PC-3 (cell line): ENCODE measurements around the gene NCEH1. TPM values are rescaled to one million over a fixed set of nuclear protein-coding genes. Genes with fewer than 3 reads are reported as not detected.

ENCODE experiments used
- ATAC-seq: fragments of 200-7000 bp; cut with Tn5 transposase; 2 replicates; pipeline ENCODE4 v1.9.1; 2020; ENCODE audit warnings: mild to moderate bottlenecking, moderate library complexity
- BruUV-seq: library from RNA; stranded (reverse); fragments of 400-500 nt; replicated peaks from 2 replicates; lab custom pipeline; 2021; lab: Mats Ljungman, UMichigan
- CTCF ChIA-PET: fragments of 300-600 bp; sonication (Branson Sonifier 250); formaldehyde crosslinking; loops from one replicate; lab custom pipeline; 2022; ENCODE audit warnings: antibody characterized with exemption; lab: Charles Lee
- POLR2A ChIA-PET: fragments of 300-600 bp; sonication (Branson Sonifier 250); formaldehyde crosslinking; loops from one replicate; lab custom pipeline; 2022; ENCODE audit warnings: antibody characterized with exemption; ENCODE audit not compliant: unreplicated experiment; lab: Charles Lee
- DNase-seq: peaks from one replicate; pipeline ENCODE4 v3.0.0-alpha.2; 2015
- H2AFZ ChIP-seq: fragments of 300-600 bp; sonication (generic); 2 replicates; pipeline ENCODE4 v1.6.0; 2016; ENCODE audit warnings: antibody characterized with exemption, low read length
- H3F3A ChIP-seq: fragments of 300-600 bp; sonication (generic); one replicate; pipeline ENCODE4 v1.6.0; 2017; ENCODE audit warnings: antibody characterized with exemption, low read length, control low read depth, mild to moderate bottlenecking; ENCODE audit not compliant: unreplicated experiment
- H3K27ac ChIP-seq: fragments of 300-600 bp; sonication (generic); 2 replicates; pipeline ENCODE4 v1.5.1; 2016; ENCODE audit warnings: mild to moderate bottlenecking, low read length
- H3K27me3 ChIP-seq: fragments of 300-600 bp; sonication (generic); 2 replicates; pipeline ENCODE4 v1.6.1; 2016; ENCODE audit warnings: low read length, mixed read lengths
- H3K36me3 ChIP-seq: fragments of 300-600 bp; sonication (generic); 2 replicates; pipeline ENCODE4 v1.6.1; 2016; ENCODE audit warnings: low read depth, mixed run types, low read length, mixed read lengths
- H3K4me1 ChIP-seq: fragments of 300-600 bp; sonication (generic); 2 replicates; pipeline ENCODE4 v1.5.1; 2016; ENCODE audit warnings: low read length; ENCODE audit not compliant: insufficient read depth
- H3K4me2 ChIP-seq: fragments of 300-600 bp; sonication (generic); 2 replicates; pipeline ENCODE4 v1.6.0; 2016; ENCODE audit warnings: low read length
- H3K4me3 ChIP-seq: fragments of 300-600 bp; sonication (generic); 2 replicates; pipeline ENCODE4 v1.5.1; 2016; ENCODE audit warnings: mild to moderate bottlenecking, low read length, mixed read lengths
- H3K79me2 ChIP-seq: fragments of 300-600 bp; sonication (generic); 2 replicates; pipeline ENCODE4 v1.6.1; 2017; ENCODE audit warnings: low read length, mixed read lengths
- H3K9ac ChIP-seq: fragments of 300-600 bp; sonication (generic); 2 replicates; pipeline ENCODE4 v1.6.0; 2016; ENCODE audit warnings: mild to moderate bottlenecking, low read length
- H3K9me2 ChIP-seq: fragments of 300-600 bp; sonication (generic); replicated peaks from 2 replicates; pipeline ENCODE4 v1.6.1; 2016; ENCODE audit warnings: mixed run types, low read length, mixed read lengths
- H3K9me3 ChIP-seq: fragments of 300-600 bp; sonication (generic); 2 replicates; pipeline ENCODE4 v1.6.1; 2016; ENCODE audit warnings: low read length, mixed read lengths
- H4K20me1 ChIP-seq: fragments of 300-600 bp; sonication (generic); 2 replicates; pipeline ENCODE4 v1.6.1; 2016; ENCODE audit warnings: low read length, mixed read lengths
- EZH2 ChIP-seq: fragments of 300-600 bp; sonication (generic); IDR thresholded peaks from one replicate; pipeline ENCODE4 v1.6.1; 2017; ENCODE audit warnings: antibody characterized with exemption, mild to moderate bottlenecking, low read length; ENCODE audit not compliant: unreplicated experiment
- EZH2phosphoT487 ChIP-seq: fragments of 300-600 bp; sonication (generic); IDR thresholded peaks from 2 replicates; pipeline ENCODE4 v1.6.1; 2018; ENCODE audit warnings: mild to moderate bottlenecking, antibody characterized with exemption, low read length, borderline replicate concordance
- intact Hi-C: fragments of 100-400 bp; cut with micrococcal nuclease; formaldehyde crosslinking; loops from 2 replicates; pipeline ENCODE4 v1.9.0; 2023
- total RNA-seq: library from RNA; depleted of rRNA; stranded (reverse); fragments of >200 nt; gene quantifications from 2 replicates; pipeline ENCODE4 v1.2.3, GENCODE V29; 2014
- TF ChIP-seq, protein P1 (sequence below): fragments of 300-600 bp; sonication (generic); conservative IDR thresholded peaks from 2 replicates; pipeline ENCODE4 v1.5.1; 2017; ENCODE audit warnings: antibody characterized with exemption, low read depth, mild to moderate bottlenecking, low read length

NCEH1 gene
- total RNA-seq, 1 experiment from 2014 or later, result 28.2 TPM

DNA sequence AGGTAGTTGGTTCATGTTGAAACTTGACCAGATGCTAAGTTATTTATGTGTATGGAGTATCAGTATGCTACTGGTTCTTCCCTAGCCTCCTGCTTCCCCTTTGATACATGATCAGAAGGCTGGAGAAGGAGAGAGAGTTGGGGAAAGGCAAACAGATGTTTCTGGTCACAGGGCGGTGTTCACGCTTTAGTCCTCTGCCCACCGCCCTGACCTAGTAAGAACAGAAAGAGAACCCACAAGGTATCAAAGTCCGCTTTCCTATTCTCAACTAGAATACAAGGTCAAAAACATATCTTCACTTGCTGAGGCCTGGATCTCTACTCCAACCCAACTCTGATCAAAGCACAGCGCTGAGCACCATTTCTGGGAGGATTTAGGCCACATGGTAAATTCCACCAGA, 55.5 kb downstream of the NCEH1 start:
- Histone ChIP-seq H3K79me2 (peaks cover 44% of the 10 kb centered on the region), H3K9me2 (no peaks in the 10 kb centered on the region), H3K4me3 (no peak overlapping the region), H2AFZ (no peak overlapping the region), H3K27ac (no peak overlapping the region), H3K4me2 (no peak overlapping the region), H4K20me1 (no peaks in the 10 kb centered on the region; the same call in 1 of the 2 replicates), H3K27me3 (no peaks in the 10 kb centered on the region), H3F3A (no peaks in the 10 kb centered on the region), H3K36me3 (no peaks in the 10 kb centered on the region), H3K9ac (no peak overlapping the region), H3K9me3 (no peaks in the 10 kb centered on the region), H3K4me1 (peaks cover 15% of the 10 kb centered on the region)
- TF ChIP-seq, protein P1, sequence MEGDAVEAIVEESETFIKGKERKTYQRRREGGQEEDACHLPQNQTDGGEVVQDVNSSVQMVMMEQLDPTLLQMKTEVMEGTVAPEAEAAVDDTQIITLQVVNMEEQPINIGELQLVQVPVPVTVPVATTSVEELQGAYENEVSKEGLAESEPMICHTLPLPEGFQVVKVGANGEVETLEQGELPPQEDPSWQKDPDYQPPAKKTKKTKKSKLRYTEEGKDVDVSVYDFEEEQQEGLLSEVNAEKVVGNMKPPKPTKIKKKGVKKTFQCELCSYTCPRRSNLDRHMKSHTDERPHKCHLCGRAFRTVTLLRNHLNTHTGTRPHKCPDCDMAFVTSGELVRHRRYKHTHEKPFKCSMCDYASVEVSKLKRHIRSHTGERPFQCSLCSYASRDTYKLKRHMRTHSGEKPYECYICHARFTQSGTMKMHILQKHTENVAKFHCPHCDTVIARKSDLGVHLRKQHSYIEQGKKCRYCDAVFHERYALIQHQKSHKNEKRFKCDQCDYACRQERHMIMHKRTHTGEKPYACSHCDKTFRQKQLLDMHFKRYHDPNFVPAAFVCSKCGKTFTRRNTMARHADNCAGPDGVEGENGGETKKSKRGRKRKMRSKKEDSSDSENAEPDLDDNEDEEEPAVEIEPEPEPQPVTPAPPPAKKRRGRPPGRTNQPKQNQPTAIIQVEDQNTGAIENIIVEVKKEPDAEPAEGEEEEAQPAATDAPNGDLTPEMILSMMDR, result no peak
- no peak for TF ChIP-seq EZH2
- no peak for TF ChIP-seq EZH2phosphoT487
- intact Hi-C loops, result no loop called here
- ChIA-PET POLR2A (no interaction called here), CTCF (no interaction called here)
- DNase-seq (no peak), ATAC-seq (no peak)
- BruUV-seq, result no TSS peak

DNA sequence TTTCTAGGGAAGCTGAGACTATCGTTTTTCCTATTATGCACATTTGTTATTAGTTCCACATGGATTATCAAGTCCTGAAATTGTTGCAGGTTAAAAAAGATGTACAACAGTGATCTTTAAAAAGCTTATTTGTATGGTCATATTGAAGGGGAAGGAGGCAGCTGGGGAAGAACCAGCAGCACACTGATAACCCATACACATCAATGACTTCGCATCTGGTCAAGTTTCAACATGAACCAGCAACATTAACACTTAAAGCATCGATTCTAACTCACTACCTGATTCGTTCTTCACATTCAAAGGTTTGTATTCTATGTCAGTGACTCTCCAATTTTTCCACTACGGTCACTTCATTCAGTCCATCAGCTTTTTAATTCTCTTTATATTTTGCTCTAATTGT, 56.4 kb downstream of the NCEH1 start:
- no TSS peak for BruUV-seq
- H3K36me3 ChIP-seq, result no peaks in the 10 kb centered on the region
- H3K9ac ChIP-seq, result no peak overlapping the region
- H3K4me3 ChIP-seq, result no peak overlapping the region
- no peak overlapping the region for H3K27ac ChIP-seq
- no peaks in the 10 kb centered on the region; the same call in 1 of the 2 replicates for H4K20me1 ChIP-seq
- H3K4me1 ChIP-seq, result peaks cover 12% of the 10 kb centered on the region
- H3K79me2 ChIP-seq, result peaks cover 47% of the 10 kb centered on the region
- ATAC-seq, result no peak
- intact Hi-C loops, result no loop called here
- no peaks in the 10 kb centered on the region for H3F3A ChIP-seq
- CTCF ChIA-PET, result no interaction called here
- H2AFZ ChIP-seq, result no peak overlapping the region
- TF ChIP-seq, protein P1, result no peak
- TF ChIP-seq EZH2phosphoT487, result no peak
- no peaks in the 10 kb centered on the region for H3K9me3 ChIP-seq
- no peaks in the 10 kb centered on the region for H3K9me2 ChIP-seq
- POLR2A ChIA-PET, result no interaction called here
- H3K4me2 ChIP-seq, result no peak overlapping the region
- DNase-seq, result no peak
- no peaks in the 10 kb centered on the region for H3K27me3 ChIP-seq

DNA sequence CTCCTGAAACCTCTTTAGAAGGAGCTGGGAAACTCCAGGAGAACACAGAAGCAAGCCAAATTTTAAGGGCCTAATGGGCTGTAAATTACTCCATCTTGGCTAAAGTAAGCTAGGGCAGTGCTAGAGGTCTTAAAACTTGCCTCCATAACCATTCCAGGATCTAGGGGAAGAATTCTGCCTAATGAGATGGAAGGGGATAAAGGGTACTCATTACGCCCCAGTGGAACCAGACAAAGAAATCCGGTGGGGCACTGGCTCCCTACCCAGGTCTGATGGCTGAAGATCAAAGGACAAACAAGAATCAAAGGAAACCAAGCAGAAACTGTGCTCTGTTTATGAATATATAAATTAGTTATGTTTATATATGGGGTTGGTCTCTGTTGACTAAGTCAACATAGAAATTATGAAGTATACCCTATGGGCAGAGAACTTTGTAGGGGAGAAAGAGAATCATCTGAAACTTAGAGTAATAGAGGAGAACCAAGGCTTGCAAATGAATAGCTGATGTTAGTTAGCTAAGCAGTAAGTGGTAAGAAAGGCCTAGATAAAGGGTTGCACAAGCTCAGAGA, 57.8 kb downstream of the NCEH1 start:
- no peak for TF ChIP-seq EZH2phosphoT487
- no peaks in the 10 kb centered on the region for H3K9me3 ChIP-seq
- H3K4me1 ChIP-seq, result peaks cover 9% of the 10 kb centered on the region
- H3K79me2 ChIP-seq, result peaks cover 45% of the 10 kb centered on the region
- H4K20me1 ChIP-seq, result no peaks in the 10 kb centered on the region; the same call in 1 of the 2 replicates
- intact Hi-C loops, result no loop called here
- no peaks in the 10 kb centered on the region for H3K27me3 ChIP-seq
- H3K27ac ChIP-seq, result peak overlapping the region; percentile 14; the same call in 1 of the 2 replicates
- no peak overlapping the region for H3K4me2 ChIP-seq
- no peaks in the 10 kb centered on the region for H3K36me3 ChIP-seq
- no peaks in the 10 kb centered on the region for H3F3A ChIP-seq
- H3K9me2 ChIP-seq, result no peaks in the 10 kb centered on the region
- DNase-seq (peak; percentile 31), ATAC-seq (peak; percentile 89)
- no peak overlapping the region for H3K9ac ChIP-seq
- CTCF ChIA-PET, result interaction anchor here (0.6 to 0.7 kb wide), 2 partner anchors 14 to 44 kb away, joined by 3 read pairs; no protein-coding TSS in a partner anchor
- POLR2A ChIA-PET, result interaction anchor here (0.5 to 0.7 kb wide), 3 partner anchors 19 to 97 kb away, joined by 3 to 8 read pairs (median 3); partner anchors contain the start of genes ECT2 and NCEH1
- H2AFZ ChIP-seq, result no peak overlapping the region
- BruUV-seq, result no TSS peak
- no peak overlapping the region for H3K4me3 ChIP-seq
